ENCODE measurements around the gene BAIAP2.

- no peak for TF ChIP-seq CTCF (IDR thresholded peaks at IDR 0.05)
- TF ChIP-seq POLR2AphosphoS5 (IDR thresholded peaks at IDR 0.05) = no peak
- no peak for TF ChIP-seq EP300 (IDR thresholded peaks at IDR 0.05)
- no peak for TF ChIP-seq POLR2A (IDR thresholded peaks at IDR 0.05)
Observed at GRCh38 chr17:81044428-81044763, 9.4 kb downstream of the BAIAP2 start.
